Measurements from ENCODE around the gene UTP14A. TPM values are rescaled to one million over a fixed set of nuclear protein-coding genes. Genes with fewer than 3 reads are reported as not detected.

UTP14A gene
- total RNA-seq, 1 donor from 2014 or later: 24.1 TPM

- Mint-ChIP-seq H3K27ac (ENCODE audit: unreplicated experiment) (no peak overlapping the region), H3K4me3 (no peak overlapping the region), H3K9me3 (peaks cover 8% of the 10 kb centered on the region), H3K27me3 (ENCODE audit: low read depth) (no peaks in the 10 kb centered on the region), H3K4me1 (no peaks in the 10 kb centered on the region), H3K36me3 (ENCODE audit: low read depth) (no peaks in the 10 kb centered on the region)
- TF ChIP-seq CTCF (conservative IDR thresholded peaks at IDR 0.05): no peak
- DNase-seq (ENCODE audit: low read depth, low spot score): no peak
Observed at GRCh38 chrX:129877401-129877800, 28.6 kb upstream of the UTP14A start.

- H3K4me3 Mint-ChIP-seq: no peak overlapping the region
- H3K27me3 Mint-ChIP-seq (ENCODE audit: low read depth): no peaks in the 10 kb centered on the region
- H3K4me1 Mint-ChIP-seq: no peaks in the 10 kb centered on the region
- no peak for DNase-seq (ENCODE audit: low read depth, low spot score)
- TF ChIP-seq CTCF (conservative IDR thresholded peaks at IDR 0.05): no peak
- H3K27ac Mint-ChIP-seq (ENCODE audit: unreplicated experiment): no peak overlapping the region
- no peaks in the 10 kb centered on the region for H3K9me3 Mint-ChIP-seq
- H3K36me3 Mint-ChIP-seq (ENCODE audit: low read depth): no peaks in the 10 kb centered on the region
Observed at GRCh38 chrX:129900054-129900453, 5.9 kb upstream of the UTP14A start.

GRCh38 chrX:129908636-129909035 is 2.7 kb downstream of the UTP14A start:
- H3K27ac Mint-ChIP-seq (ENCODE audit: unreplicated experiment): no peak overlapping the region
- TF ChIP-seq CTCF (conservative IDR thresholded peaks at IDR 0.05): no peak
- no peak overlapping the region for H3K4me3 Mint-ChIP-seq
- DNase-seq (ENCODE audit: low read depth, low spot score): no peak
- H3K27me3 Mint-ChIP-seq (ENCODE audit: low read depth): no peaks in the 10 kb centered on the region
- peaks cover 5% of the 10 kb centered on the region for H3K36me3 Mint-ChIP-seq (ENCODE audit: low read depth)
- H3K4me1 Mint-ChIP-seq: peaks cover 8% of the 10 kb centered on the region
- no peaks in the 10 kb centered on the region for H3K9me3 Mint-ChIP-seq

- peaks cover 14% of the 10 kb centered on the region for H3K36me3 Mint-ChIP-seq (ENCODE audit: low read depth)
- peak; percentile 66 for DNase-seq (ENCODE audit: low read depth, low spot score)
- no peaks in the 10 kb centered on the region for H3K9me3 Mint-ChIP-seq
- no peak overlapping the region for H3K27ac Mint-ChIP-seq (ENCODE audit: unreplicated experiment)
- H3K4me1 Mint-ChIP-seq: no peaks in the 10 kb centered on the region
- H3K4me3 Mint-ChIP-seq: peak overlapping the region; percentile 20
- H3K27me3 Mint-ChIP-seq (ENCODE audit: low read depth): no peaks in the 10 kb centered on the region
- peak; percentile 71 for TF ChIP-seq CTCF (conservative IDR thresholded peaks at IDR 0.05)
Observed at GRCh38 chrX:129925305-129926092, 19.5 kb downstream of the UTP14A start.

GRCh38 chrX:129930941-129931410 is 25.0 kb downstream of the UTP14A start:
- no peak for TF ChIP-seq CTCF (conservative IDR thresholded peaks at IDR 0.05)
- no peak for DNase-seq (ENCODE audit: low read depth, low spot score)
- peaks cover 11% of the 10 kb centered on the region for H3K36me3 Mint-ChIP-seq (ENCODE audit: low read depth)
- peak overlapping the region; percentile 95 for H3K4me3 Mint-ChIP-seq
- peaks cover 20% of the 10 kb centered on the region for H3K4me1 Mint-ChIP-seq
- peaks cover 29% of the 10 kb centered on the region for H3K27me3 Mint-ChIP-seq (ENCODE audit: low read depth)
- peak overlapping the region; percentile 89 for H3K27ac Mint-ChIP-seq (ENCODE audit: unreplicated experiment)
- no peaks in the 10 kb centered on the region for H3K9me3 Mint-ChIP-seq

All from neural crest cell (in vitro differentiated cells).